Stimulated activated CD8-positive, alpha-beta memory T cell treated with anti-CD3 and anti-CD28 coated beads, Interleukin-4, amount 100 ng/mL, for 24 hours (primary cell): ENCODE results near the gene TNFRSF6B.
"Not testable (repeated sequence)": the region's sequence is repeated elsewhere in the genome, so short reads cannot be mapped to it uniquely, and the experiment has no call there.

Experiments used
- DNase-seq: peaks from one replicate; pipeline ENCODE4 v3.0.0-alpha.2; 2020; ENCODE audit warnings: low read depth

TNFRSF6B gene

DNA sequence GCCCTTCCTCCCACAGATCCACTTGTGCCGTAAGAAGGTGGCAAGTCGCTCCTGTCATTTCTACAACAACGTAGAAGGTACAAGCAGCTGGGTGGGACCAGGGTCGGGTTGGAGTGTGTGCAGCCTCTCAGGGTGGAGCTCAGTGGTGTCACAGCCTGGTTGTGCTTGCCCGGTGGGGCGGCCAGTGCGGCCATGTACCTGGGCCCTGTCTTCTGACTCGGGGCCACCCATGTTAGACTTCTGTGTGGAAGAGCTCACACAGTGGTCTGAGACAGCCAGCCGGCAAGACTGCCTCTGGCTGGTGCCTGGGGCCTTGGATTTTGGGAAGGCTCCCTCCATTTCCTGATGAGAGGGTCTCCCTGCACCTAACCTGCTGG lies 33.7 kb upstream of the TNFRSF6B start:
- DNase-seq: no peak

GRCh38 chr20:63663332-63664066 lies 33.0 kb upstream of the TNFRSF6B start:
- DNase-seq: no peak

- no peak for DNase-seq
These were observed 32.2 kb upstream of the TNFRSF6B start for GRCh38 chr20:63664143-63664851.

- DNase-seq: no peak
These were observed 31.4 kb upstream of the TNFRSF6B start for GRCh38 chr20:63664861-63665594.

- no peak for DNase-seq
These were observed 30.7 kb upstream of the TNFRSF6B start for GRCh38 chr20:63665708-63666107.

- DNase-seq: no peak
These were observed 28.6 kb upstream of the TNFRSF6B start for GRCh38 chr20:63667858-63668257.

- no peak for DNase-seq
These were observed 28.1 kb upstream of the TNFRSF6B start for GRCh38 chr20:63668351-63668750.

DNA sequence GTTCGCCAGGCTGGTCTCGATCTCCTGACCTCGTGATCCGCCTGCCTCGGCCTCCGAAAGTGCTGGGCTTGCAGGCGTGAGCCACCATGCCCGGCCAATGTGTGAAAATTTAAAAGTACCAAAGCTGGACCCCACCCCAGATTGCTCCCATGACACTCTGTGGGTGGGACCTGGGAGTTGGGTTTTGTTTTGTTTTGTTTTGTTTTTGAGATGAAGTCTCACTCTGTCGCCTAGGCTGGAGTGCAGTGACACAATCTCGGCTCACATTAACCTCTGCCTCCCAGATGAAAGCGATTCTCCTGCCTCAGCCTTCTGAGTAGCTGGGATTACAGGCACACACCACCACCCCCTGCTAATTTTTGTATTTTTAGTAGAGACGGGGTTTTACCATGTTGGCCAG lies 24.8 kb upstream of the TNFRSF6B start:
- DNase-seq: not testable (repeated sequence)

DNA sequence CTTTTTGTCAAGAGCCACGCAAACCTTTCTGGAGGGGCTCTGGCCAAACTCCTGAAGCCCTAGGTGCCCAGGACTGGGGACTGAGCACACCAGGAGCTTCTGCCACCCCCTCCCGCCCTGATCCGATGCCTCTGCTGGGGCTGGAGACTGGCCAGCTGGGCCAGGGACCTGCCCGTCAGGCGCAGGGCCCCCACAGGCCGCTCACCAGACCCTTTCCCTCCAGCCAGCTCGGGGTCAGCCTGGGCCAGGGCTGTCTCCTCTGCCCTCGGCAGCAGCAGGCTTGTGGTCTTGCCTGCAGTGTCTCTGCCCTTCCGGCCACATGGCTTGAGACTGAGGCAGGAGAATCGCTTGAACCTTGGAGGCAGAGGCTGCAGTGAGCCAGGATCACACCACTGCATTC lies 23.8 kb upstream of the TNFRSF6B start:
- no peak for DNase-seq

GRCh38 chr20:63673951-63674350 lies 22.5 kb upstream of the TNFRSF6B start:
- DNase-seq: no peak

- no peak for DNase-seq
These were observed 20.6 kb upstream of the TNFRSF6B start for GRCh38 chr20:63675681-63676368.

- DNase-seq: no peak
These were observed 18.4 kb upstream of the TNFRSF6B start for GRCh38 chr20:63678071-63678470.

DNA sequence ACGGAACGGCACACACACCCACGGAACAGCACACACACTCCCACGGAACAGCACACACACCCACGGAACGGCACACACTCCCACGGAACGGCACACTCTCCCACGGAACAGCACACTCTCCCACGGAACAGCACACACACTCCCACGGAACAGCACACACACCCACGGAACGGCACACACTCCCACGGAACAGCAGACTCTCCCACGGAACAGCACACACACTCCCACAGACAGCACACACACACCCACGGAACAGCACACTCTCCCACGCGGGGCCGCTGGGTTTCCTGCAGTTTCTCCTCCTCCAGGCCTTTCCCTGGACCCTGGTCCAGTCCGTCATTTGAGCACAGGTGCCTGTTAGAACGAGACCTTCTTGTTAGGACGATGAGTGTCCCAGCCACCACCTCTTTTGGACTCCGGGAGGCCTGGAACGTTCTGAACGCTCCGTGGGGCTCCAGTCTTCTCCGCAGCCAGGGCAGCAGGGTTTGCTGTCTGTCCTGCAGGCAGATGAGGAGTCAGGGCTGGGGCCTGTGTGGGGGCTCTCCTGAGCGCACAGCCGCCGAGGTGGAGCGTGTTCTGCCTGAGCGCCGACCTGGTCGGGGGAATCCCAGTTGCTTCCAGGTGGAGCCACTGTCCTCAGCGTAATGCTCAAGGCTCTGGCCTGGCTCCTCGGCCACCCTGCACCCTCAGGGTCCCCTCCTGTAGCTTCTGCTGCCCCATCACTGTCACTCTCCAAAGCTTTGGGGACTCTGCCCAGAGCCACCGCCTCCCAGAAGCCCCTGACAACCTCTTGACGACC lies 17.6 kb upstream of the TNFRSF6B start:
- DNase-seq: no peak

DNA sequence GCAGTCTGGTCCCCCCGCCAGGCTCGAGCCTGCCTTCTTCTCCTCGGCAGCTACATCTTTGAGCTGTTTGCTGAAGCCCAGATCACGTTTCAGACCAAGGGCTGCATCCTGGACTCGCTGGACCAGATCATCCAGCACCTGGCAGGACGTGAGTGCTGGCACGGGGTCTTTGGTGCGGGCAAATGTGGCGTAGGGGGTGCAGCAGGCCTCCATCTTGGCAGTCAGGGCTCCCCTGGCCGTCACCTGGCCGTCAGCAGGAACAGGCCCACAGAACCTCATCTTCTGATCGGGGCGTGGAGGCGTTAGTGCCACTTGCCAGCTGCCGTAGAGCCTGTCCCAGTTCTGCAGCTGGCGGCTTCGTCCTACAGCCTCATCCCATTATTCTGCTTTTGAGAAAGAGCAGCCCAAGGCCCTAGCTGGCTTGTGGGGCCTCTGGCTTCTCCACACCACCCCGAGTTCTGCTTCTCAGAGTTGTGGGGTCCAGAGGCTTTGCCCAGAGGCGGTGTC lies 16.6 kb upstream of the TNFRSF6B start:
- no peak for DNase-seq

DNA sequence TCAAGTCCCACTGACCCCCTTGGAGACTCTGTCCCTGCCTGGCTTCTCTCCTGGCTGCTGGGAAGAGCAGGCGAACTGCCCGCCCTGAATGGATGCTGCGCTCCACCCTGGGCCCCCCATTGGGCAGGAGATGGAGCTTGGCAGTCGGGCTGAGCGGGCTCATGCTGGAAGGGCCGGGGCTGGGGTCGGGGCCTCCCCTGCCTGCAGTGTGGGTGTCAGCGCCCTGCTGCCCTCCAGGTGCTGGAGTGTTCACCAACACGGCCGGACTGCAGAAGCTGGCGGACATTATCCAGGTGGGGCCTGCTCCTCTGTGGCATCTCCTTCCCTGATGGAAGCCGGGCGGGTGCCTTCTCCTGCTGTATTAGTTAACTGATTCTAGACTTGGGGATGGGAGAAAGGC lies 16.0 kb upstream of the TNFRSF6B start:
- no peak for DNase-seq

- DNase-seq: no peak
These were observed 15.4 kb upstream of the TNFRSF6B start for GRCh38 chr20:63680857-63681608.

GRCh38 chr20:63681609-63682142 lies 14.8 kb upstream of the TNFRSF6B start:
- no peak for DNase-seq

DNA sequence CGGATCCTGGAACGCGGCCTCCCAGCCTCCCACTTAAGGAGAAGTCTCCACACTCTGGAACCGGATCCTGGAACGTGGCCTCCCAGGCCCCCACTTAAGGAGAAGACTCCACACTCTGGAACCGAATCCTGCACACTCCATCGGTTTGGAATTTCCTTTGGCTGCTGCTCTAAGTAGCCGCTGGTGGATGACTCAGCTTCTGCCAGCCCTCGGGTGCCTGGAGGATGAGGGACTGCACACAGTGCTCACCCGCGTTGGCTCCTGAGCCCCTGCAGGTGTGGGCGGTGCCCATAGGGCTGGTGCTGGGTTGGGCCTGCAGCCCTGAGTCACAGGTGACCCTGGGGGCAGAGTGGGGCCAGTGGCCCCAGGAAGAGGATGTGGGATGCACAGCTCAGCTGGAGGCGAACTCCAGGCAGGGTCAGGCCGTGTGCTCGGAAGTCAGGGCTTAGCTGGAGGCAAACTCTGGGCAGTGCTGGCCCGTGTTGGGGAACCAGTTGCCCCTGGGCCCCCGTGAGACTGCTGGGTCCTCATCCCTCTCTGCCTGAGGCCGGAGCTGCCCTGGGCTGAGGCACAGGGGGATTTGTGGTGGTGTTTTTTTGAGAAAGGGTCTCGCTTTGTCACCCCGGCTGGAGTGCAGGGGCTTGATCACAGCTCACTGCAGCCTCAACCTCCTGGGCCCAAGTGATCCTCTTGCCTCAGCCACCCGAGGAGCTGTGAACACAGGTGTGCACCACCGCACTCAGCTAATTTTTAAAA lies 13.9 kb upstream of the TNFRSF6B start:
- no peak for DNase-seq

DNA sequence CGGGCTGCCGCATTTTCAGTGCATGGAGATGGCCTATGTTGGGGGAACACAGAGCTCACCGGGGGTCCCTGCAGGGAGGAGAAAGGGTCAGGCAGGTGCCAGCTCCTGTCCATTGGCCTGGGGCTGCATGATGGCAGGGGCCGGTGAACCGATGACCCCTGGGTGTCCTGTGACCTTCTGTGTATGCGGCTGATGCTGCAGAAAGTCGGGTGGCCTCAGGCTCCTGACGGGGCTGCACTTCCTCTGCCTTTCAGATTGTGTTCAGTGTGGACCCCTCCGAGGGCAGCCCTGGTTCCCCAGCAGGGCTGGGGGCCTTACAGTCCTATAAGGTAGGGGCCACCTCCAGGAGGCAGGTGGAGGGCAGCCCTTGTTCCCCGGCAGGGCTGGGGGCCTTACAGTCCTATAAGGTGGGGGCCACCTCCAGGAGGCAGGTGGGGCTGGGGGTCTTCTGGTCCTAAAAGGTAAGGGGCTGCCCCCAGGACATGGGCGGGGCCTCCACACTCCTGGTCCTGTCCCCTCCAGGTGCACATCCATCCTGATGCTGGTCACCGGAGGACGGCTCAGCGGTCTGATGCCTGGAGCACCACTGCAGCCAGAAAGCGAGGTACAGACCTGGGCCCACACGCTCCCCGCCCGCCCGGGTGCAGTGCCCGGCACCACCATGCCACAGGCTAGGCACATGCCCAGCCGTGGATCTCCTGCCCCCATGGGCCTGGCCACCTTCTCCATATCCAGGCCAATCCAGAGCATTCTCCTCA lies 11.0 kb upstream of the TNFRSF6B start:
- no peak for DNase-seq
